GM10248 (cell line): ENCODE results near the gene COX11.

Experiments
- CTCF ChIA-PET: fragments of 300-600 bp; sonication (Branson Sonifier 250); formaldehyde crosslinking; extraction: SDS; loops from one replicate; lab custom pipeline; 2021; ENCODE audit warnings: antibody characterized with exemption; lab: Yijun Ruan, JAX
- POLR2A ChIA-PET: fragments of 350-650 bp; sonication (Branson Sonifier 250); formaldehyde crosslinking; extraction: SDS; loops from one replicate; lab custom pipeline; 2020; ENCODE audit warnings: antibody characterized with exemption; lab: Yijun Ruan, JAX
- DNase-seq: peaks from one replicate; pipeline ENCODE4 v3.0.0; 2012; ENCODE audit errors: extremely low spot score
- CTCF ChIP-seq: IDR thresholded peaks from 2 replicates; pipeline ENCODE4 v1.5.1; 2012; ENCODE audit warnings: mild to moderate bottlenecking, low read depth; ENCODE audit errors: extremely low read depth, missing control alignments, control extremely low read depth

The COX11 gene

GRCh38 chr17:54950116-54950515, 18.3 kb downstream of the COX11 start:
- DNase-seq = no peak
- ChIA-PET CTCF (interaction anchor here (0.6 kb wide), 1 partner anchor 16 kb away, joined by 3 read pairs; no protein-coding TSS in a partner anchor), POLR2A (no interaction called here)
- TF ChIP-seq CTCF = no peak

GRCh38 chr17:54948380-54948779, 20.1 kb downstream of the COX11 start:
- POLR2A ChIA-PET = no interaction called here
- no peak for TF ChIP-seq CTCF
- DNase-seq = no peak
- CTCF ChIA-PET = no interaction called here

- ChIA-PET POLR2A (no interaction called here), CTCF (no interaction called here)
- TF ChIP-seq CTCF = no peak
- no peak for DNase-seq
Measured at GRCh38 chr17:54947396-54947795, 21.1 kb downstream of the COX11 start.

- CTCF ChIA-PET = interaction anchor here (0.7 kb wide), 1 partner anchor 24 kb away, joined by 3 read pairs; no protein-coding TSS in a partner anchor
- no peak for DNase-seq
- no peak for TF ChIP-seq CTCF
- POLR2A ChIA-PET = no interaction called here
Measured at GRCh38 chr17:54945671-54946070, 22.8 kb downstream of the COX11 start.

- no peak for DNase-seq
- TF ChIP-seq CTCF = no peak
- CTCF ChIA-PET = interaction anchor here (0.7 kb wide), 1 partner anchor 24 kb away, joined by 3 read pairs; no protein-coding TSS in a partner anchor
- POLR2A ChIA-PET = no interaction called here
Measured at GRCh38 chr17:54945231-54945630, 23.2 kb downstream of the COX11 start.

- TF ChIP-seq CTCF = no peak
- ChIA-PET POLR2A (no interaction called here), CTCF (no interaction called here)
- DNase-seq = no peak
Measured at GRCh38 chr17:54944796-54945195, 23.7 kb downstream of the COX11 start.
